Measurements from ENCODE around the gene ZNF415. TPM values are rescaled to one million over a fixed set of nuclear protein-coding genes. Genes with fewer than 3 reads are reported as not detected.
A peak's percentile ranks its signal among the peaks of the same experiment; 100 is the strongest.

ZNF415 gene
- total RNA-seq, 1 experiment from 2014 or later = not detected

DNA sequence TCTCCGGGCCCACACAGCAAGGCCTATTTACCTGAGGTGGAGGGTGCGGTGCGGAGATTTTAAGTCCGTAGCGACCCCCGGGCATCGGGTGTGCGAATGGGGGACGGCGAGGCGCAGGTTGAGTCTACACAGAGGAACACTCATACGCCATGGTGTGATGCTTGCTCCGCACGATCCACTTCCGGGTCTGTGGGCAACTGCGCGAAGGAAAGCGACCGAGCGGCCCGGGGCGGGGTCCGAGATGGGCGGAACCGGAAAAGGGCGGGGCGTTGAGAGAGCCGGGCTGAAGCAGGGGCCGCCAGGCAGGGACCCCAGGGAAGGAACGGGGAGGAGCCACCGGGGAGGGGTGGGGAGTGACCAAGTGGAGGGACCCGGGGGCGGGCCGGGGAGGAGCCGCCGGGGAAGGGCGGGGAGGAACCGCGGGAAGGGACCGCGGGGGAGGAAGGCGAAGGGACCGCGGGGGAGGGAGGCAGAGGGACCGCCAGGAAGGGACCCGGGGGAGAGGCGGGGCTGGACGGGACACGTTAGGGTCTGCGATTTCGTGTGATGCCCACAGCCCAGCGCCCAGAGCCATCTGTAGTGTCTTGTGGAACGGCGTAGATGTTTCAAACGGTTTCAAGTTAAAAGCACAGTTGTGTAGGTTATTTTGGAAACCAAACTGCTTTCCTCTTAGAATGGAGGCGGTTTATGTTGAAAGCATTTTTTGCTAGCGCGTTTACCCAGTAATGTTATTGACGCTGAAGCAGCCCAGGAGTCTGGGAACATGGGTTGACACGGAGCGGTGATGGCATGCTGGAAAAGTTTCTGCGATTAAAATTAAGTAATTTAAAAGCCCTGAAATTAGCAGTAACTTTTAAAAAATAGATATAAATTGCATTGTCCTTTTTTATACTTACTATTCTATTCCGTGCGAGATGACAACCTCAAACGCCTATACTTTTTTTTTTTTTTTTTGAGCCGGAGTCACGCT, 29.2 kb downstream of the ZNF415 start, which contains the start of gene ZNF160:
Gene ZNF160 (minus strand): TSS at position 189 of the 970 bp plus-strand sequence. CDS start 17,146 bp downstream, outside the sequence.
- Histone ChIP-seq H2AFZ (ENCODE audit: low read depth, low read length, poor library complexity, severe bottlenecking) (peak within 1 kb of the TSS; percentile 94), H3K9me3 (ENCODE audit: control insufficient read depth in 1 of 2, insufficient read depth in 1 of 2, low read depth in 1 of 2, low read length in 2 of 2) (peaks cover 0 to 3% of the 10 kb centered on the region in 2 experiments; a peak in 2 of 4 replicates), H3K79me2 (ENCODE audit: insufficient read depth, low read length) (peaks cover 30% of the 10 kb centered on the region), H3K4me2 (ENCODE audit: low read length) (peak within 1 kb of the TSS; percentile 91), H3K27ac (ENCODE audit: low read depth, low read length) (peak within 1 kb of the TSS; percentile 80), H3K9me2 (ENCODE audit: insufficient read depth) (no peaks in the 10 kb centered on the region), H3K36me3 (ENCODE audit: control insufficient read depth in 1 of 2, insufficient read depth in 2 of 2, low read length in 2 of 2) (0 out of 4 replicates have a peak, but pooled peaks cover 0 to 2% of the 10 kb centered on the region in 2 experiments), H3K4me1 (ENCODE audit: control insufficient read depth in 1 of 2, insufficient read depth in 2 of 2, low read length in 2 of 2) (peaks cover 5 to 12% of the 10 kb centered on the region in 2 experiments; a peak in 3 of 4 replicates), H3K27me3 (ENCODE audit: insufficient read depth, low read length) (no peaks in the 10 kb centered on the region), H3K4me3 (replicated peaks in 1 of 2; ENCODE audit: low read depth in 1 of 2, low read length in 2 of 2) (peak within 1 kb of the TSS; percentile 88 to 91), H3K9ac (ENCODE audit: low read length) (peak within 1 kb of the TSS; percentile 85), H4K20me1 (ENCODE audit: insufficient read depth) (no peaks in the 10 kb centered on the region)
- RAD21 ChIA-PET (ENCODE audit: low non-redundant PET in 1 of 2, low total read pairs in 2 of 2, uncharacterized antibody in 2 of 2, unreplicated experiment in 2 of 2) = no interaction called here
- peak; percentile 96 for ATAC-seq
- intact Hi-C loops (cut with micrococcal nuclease) = loop anchor here (2.0 kb wide), 1 partner anchor 181 kb away; the partner anchor contains the start of gene ZNF888
- DNase-seq (ENCODE audit: low read depth, low spot score) = peak; percentile 90
- POLR2A ChIA-PET = no interaction called here
- CTCF ChIA-PET = no interaction called here
- no TSS peak for BruUV-seq (replicated peaks)
- TF ChIP-seq POLR2AphosphoS5 (IDR thresholded peaks at IDR 0.05; ENCODE audit: low read depth, low read length) = peak; percentile 91
- no peak for TF ChIP-seq SRF (IDR thresholded peaks at IDR 0.05; ENCODE audit: low read depth)
- TF ChIP-seq CEBPB (IDR thresholded peaks at IDR 0.05; ENCODE audit: low read depth) = no peak
- TF ChIP-seq TCF7L2 (IDR thresholded peaks at IDR 0.05; ENCODE audit: borderline replicate concordance, extremely low read depth, insufficient read depth, insufficient read length) = no peak
- TF ChIP-seq SP1 (IDR thresholded peaks at IDR 0.05; ENCODE audit: low read depth) = peak; percentile 60
- TF ChIP-seq CBX3 (IDR thresholded peaks at IDR 0.05; ENCODE audit: low read depth) = no peak
- no peak; the same call in 1 of the 2 replicates for TF ChIP-seq ZFX (IDR thresholded peaks at IDR 0.05)
- peak; percentile 80 for TF ChIP-seq YY1 (IDR thresholded peaks at IDR 0.05; ENCODE audit: extremely low read depth, insufficient replicate concordance, low read depth, low read length)
- TF ChIP-seq ZNF274 (IDR thresholded peaks at IDR 0.05; ENCODE audit: low read depth, low read length) = no peak
- TF ChIP-seq, protein P1, sequence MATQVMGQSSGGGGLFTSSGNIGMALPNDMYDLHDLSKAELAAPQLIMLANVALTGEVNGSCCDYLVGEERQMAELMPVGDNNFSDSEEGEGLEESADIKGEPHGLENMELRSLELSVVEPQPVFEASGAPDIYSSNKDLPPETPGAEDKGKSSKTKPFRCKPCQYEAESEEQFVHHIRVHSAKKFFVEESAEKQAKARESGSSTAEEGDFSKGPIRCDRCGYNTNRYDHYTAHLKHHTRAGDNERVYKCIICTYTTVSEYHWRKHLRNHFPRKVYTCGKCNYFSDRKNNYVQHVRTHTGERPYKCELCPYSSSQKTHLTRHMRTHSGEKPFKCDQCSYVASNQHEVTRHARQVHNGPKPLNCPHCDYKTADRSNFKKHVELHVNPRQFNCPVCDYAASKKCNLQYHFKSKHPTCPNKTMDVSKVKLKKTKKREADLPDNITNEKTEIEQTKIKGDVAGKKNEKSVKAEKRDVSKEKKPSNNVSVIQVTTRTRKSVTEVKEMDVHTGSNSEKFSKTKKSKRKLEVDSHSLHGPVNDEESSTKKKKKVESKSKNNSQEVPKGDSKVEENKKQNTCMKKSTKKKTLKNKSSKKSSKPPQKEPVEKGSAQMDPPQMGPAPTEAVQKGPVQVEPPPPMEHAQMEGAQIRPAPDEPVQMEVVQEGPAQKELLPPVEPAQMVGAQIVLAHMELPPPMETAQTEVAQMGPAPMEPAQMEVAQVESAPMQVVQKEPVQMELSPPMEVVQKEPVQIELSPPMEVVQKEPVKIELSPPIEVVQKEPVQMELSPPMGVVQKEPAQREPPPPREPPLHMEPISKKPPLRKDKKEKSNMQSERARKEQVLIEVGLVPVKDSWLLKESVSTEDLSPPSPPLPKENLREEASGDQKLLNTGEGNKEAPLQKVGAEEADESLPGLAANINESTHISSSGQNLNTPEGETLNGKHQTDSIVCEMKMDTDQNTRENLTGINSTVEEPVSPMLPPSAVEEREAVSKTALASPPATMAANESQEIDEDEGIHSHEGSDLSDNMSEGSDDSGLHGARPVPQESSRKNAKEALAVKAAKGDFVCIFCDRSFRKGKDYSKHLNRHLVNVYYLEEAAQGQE (IDR thresholded peaks at IDR 0.05; ENCODE audit: low read depth) = no peak
- no peak for TF ChIP-seq JUND (IDR thresholded peaks at IDR 0.05)
- TF ChIP-seq EZH2phosphoT487 (IDR thresholded peaks at IDR 0.05; ENCODE audit: borderline replicate concordance) = no peak
- TF ChIP-seq, protein P2, sequence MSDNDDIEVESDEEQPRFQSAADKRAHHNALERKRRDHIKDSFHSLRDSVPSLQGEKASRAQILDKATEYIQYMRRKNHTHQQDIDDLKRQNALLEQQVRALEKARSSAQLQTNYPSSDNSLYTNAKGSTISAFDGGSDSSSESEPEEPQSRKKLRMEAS (IDR thresholded peaks at IDR 0.05) = no peak; the same call in none of the 2 replicates
- TF ChIP-seq, protein P3, sequence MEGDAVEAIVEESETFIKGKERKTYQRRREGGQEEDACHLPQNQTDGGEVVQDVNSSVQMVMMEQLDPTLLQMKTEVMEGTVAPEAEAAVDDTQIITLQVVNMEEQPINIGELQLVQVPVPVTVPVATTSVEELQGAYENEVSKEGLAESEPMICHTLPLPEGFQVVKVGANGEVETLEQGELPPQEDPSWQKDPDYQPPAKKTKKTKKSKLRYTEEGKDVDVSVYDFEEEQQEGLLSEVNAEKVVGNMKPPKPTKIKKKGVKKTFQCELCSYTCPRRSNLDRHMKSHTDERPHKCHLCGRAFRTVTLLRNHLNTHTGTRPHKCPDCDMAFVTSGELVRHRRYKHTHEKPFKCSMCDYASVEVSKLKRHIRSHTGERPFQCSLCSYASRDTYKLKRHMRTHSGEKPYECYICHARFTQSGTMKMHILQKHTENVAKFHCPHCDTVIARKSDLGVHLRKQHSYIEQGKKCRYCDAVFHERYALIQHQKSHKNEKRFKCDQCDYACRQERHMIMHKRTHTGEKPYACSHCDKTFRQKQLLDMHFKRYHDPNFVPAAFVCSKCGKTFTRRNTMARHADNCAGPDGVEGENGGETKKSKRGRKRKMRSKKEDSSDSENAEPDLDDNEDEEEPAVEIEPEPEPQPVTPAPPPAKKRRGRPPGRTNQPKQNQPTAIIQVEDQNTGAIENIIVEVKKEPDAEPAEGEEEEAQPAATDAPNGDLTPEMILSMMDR (IDR thresholded peaks at IDR 0.05 in 2 of 3, conservative IDR thresholded peaks at IDR 0.05 in 1 of 3; ENCODE audit: borderline replicate concordance in 1 of 3, insufficient read depth in 1 of 3, low read depth in 2 of 3, low read length in 2 of 3) = no peak
- TF ChIP-seq POLR2A (IDR thresholded peaks at IDR 0.05; ENCODE audit: borderline replicate concordance, extremely low read depth, insufficient read depth, insufficient read length) = peak; percentile 52
- TF ChIP-seq EGR1 (IDR thresholded peaks at IDR 0.05; ENCODE audit: low read depth) = peak; percentile 85
- TF ChIP-seq SIN3A (IDR thresholded peaks at IDR 0.05; ENCODE audit: low read depth) = 0 out of 2 replicates have a peak, but pooled peaks have one; percentile 37
- TF ChIP-seq, protein P4, sequence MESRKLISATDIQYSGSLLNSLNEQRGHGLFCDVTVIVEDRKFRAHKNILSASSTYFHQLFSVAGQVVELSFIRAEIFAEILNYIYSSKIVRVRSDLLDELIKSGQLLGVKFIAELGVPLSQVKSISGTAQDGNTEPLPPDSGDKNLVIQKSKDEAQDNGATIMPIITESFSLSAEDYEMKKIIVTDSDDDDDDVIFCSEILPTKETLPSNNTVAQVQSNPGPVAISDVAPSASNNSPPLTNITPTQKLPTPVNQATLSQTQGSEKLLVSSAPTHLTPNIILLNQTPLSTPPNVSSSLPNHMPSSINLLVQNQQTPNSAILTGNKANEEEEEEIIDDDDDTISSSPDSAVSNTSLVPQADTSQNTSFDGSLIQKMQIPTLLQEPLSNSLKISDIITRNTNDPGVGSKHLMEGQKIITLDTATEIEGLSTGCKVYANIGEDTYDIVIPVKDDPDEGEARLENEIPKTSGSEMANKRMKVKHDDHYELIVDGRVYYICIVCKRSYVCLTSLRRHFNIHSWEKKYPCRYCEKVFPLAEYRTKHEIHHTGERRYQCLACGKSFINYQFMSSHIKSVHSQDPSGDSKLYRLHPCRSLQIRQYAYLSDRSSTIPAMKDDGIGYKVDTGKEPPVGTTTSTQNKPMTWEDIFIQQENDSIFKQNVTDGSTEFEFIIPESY (IDR thresholded peaks at IDR 0.05; ENCODE audit: extremely low read depth, insufficient replicate concordance, low read length) = no peak

All from HCT116 (cell line).